ENCODE results near the gene DERL2. TPM values are rescaled to one million over a fixed set of nuclear protein-coding genes. Genes with fewer than 3 reads are reported as not detected.

DERL2 gene
- total and polyA plus RNA-seq, 2 of the 4 experiments (the other 2 are of a cell fraction) = 27.4 to 44.2 TPM

GRCh38 chr17:5437721-5438317, 48.2 kb downstream of the DERL2 start:
- WGBS, 2 experiments (ENCODE audit: extremely low coverage in 2 of 2, insufficient read length in 1 of 2) = no CpG with 5 or more reads among the region's 5 CpGs
- no peak overlapping the region for H3K14ac ChIP-seq (replicated peaks; ENCODE audit: low read depth, low read length)
- H2BK20ac ChIP-seq (ENCODE audit: low read depth, low read length) = no peak overlapping the region
- peak overlapping the region; percentile 5 for H2BK5ac ChIP-seq (ENCODE audit: low read depth, low read length, poor library complexity, severe bottlenecking)
- H2AFZ ChIP-seq (replicated peaks; ENCODE audit: low read length, poor library complexity) = no peak overlapping the region
- BruUV-seq (replicated peaks) = no TSS peak
- peak overlapping the region; percentile 82 for H3K4me3 ChIP-seq (ENCODE audit: insufficient read depth, low read depth, low read length)
- no peak overlapping the region for H4K5ac ChIP-seq (ENCODE audit: low read depth, low read length)
- dilution Hi-C loops (cut with HindIII; ENCODE audit: low sequenced_read_pairs, unreplicated experiment) = no loop called here
- H3K9ac ChIP-seq (ENCODE audit: low read depth, low read length) = peak overlapping the region; percentile 89
- no peak overlapping the region for H2AK5ac ChIP-seq (ENCODE audit: low read depth, low read length)
- in situ Hi-C loops (cut with MboI; ENCODE audit: low sequenced_read_pairs) = no loop called here
- intact Hi-C loops (cut with micrococcal nuclease) = no loop called here
- peak overlapping the region; percentile 38 for H2AK9ac ChIP-seq (replicated peaks; ENCODE audit: low read depth, low read length, poor library complexity)
- peaks cover 36% of the 10 kb centered on the region for H3K36me3 ChIP-seq (ENCODE audit: control insufficient read depth, insufficient read depth, low read length)
- H3K79me1 ChIP-seq (ENCODE audit: low read depth in 1 of 2, low read length in 2 of 2) = peaks cover 22 to 61% of the 10 kb centered on the region in 2 experiments
- peak overlapping the region; percentile 84 for H3K4me2 ChIP-seq (ENCODE audit: low read depth, low read length)
- no peak overlapping the region for H3K18ac ChIP-seq (ENCODE audit: low read depth, low read length)
- ChIA-PET POLR2A (ENCODE audit: unreplicated experiment) (no interaction called here), CTCF (interaction anchor here (1.3 kb wide), 1 partner anchor 32 kb away, joined by 4 read pairs; no protein-coding TSS in a partner anchor)
- ATAC-seq (ENCODE audit: low read depth) (no peak), DNase-seq (peak; percentile 37)
- no peak overlapping the region for H3K4ac ChIP-seq (ENCODE audit: low read depth, low read length)
- H3K27me3 ChIP-seq (ENCODE audit: control insufficient read depth, insufficient read depth, low read length) = no peaks in the 10 kb centered on the region
- peaks cover 3% of the 10 kb centered on the region; the same call in 1 of the 2 replicates for H3K9me1 ChIP-seq (ENCODE audit: insufficient read depth, low read length)
- H3K23ac ChIP-seq (ENCODE audit: low read depth, low read length) = peak overlapping the region; percentile 83; the same call in 1 of the 2 replicates
- TF ChIP-seq MAZ (IDR thresholded peaks at IDR 0.05; ENCODE audit: borderline replicate concordance, low read depth, low read length) (no peak), CTCF (conservative IDR thresholded peaks at IDR 0.05; ENCODE audit: low read depth, low read length) (no peak), NFE2L2 (IDR thresholded peaks at IDR 0.05; ENCODE audit: low read depth, low read length) (no peak), SMC3 (IDR thresholded peaks at IDR 0.05; ENCODE audit: low read depth, low read length) (no peak), RFX5 (IDR thresholded peaks at IDR 0.05; ENCODE audit: low read depth, low read length) (no peak), RAD21 (IDR thresholded peaks at IDR 0.05; ENCODE audit: low read length) (no peak), MXI1 (IDR thresholded peaks at IDR 0.05; ENCODE audit: borderline replicate concordance, low read depth, low read length) (no peak), MAFK (IDR thresholded peaks at IDR 0.05; ENCODE audit: low read depth, low read length) (no peak), CEBPB (IDR thresholded peaks at IDR 0.05; ENCODE audit: low read depth, low read length) (no peak), BHLHE40 (IDR thresholded peaks at IDR 0.05; ENCODE audit: low read depth, low read length) (no peak), RCOR1 (IDR thresholded peaks at IDR 0.05; ENCODE audit: insufficient replicate concordance, low read length) (no peak), CHD1 (IDR thresholded peaks at IDR 0.05; ENCODE audit: low read depth, low read length) (no peak), FOS (IDR thresholded peaks at IDR 0.05; ENCODE audit: low read depth, low read length) (no peak), POLR2A (IDR thresholded peaks at IDR 0.05; ENCODE audit: low read depth, low read length) (no peak)
- TF ChIP-seq, protein P1, sequence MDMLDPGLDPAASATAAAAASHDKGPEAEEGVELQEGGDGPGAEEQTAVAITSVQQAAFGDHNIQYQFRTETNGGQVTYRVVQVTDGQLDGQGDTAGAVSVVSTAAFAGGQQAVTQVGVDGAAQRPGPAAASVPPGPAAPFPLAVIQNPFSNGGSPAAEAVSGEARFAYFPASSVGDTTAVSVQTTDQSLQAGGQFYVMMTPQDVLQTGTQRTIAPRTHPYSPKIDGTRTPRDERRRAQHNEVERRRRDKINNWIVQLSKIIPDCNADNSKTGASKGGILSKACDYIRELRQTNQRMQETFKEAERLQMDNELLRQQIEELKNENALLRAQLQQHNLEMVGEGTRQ (IDR thresholded peaks at IDR 0.05; ENCODE audit: low read depth, low read length) = no peak
- peak overlapping the region in 1 of 2 experiments; percentile 58; a peak in 1 of 4 replicates for H4K8ac ChIP-seq (ENCODE audit: low read depth in 2 of 2, low read length in 2 of 2)
- no peak overlapping the region for H2BK120ac ChIP-seq (ENCODE audit: low read depth, low read length)
- H4K20me1 ChIP-seq (ENCODE audit: insufficient read depth, low read length) = peaks cover 11% of the 10 kb centered on the region
- H3K27ac ChIP-seq (ENCODE audit: insufficient read depth, low read length) = peak overlapping the region; percentile 53; the same call in 1 of the 2 replicates
- H3K4me1 ChIP-seq (ENCODE audit: control insufficient read depth, insufficient read depth, low read length) = peaks cover 7% of the 10 kb centered on the region
- H3K9me3 ChIP-seq (ENCODE audit: control insufficient read depth, insufficient read depth, low read length) = no peaks in the 10 kb centered on the region
- peak overlapping the region; percentile 50; the same call in 1 of the 2 replicates for H3K56ac ChIP-seq (ENCODE audit: extremely low read depth, insufficient read depth, low read length)
- H4K91ac ChIP-seq (ENCODE audit: insufficient read depth, low read depth, low read length) = no peak overlapping the region
- H2BK15ac ChIP-seq (ENCODE audit: low read depth, low read length) = no peak overlapping the region

All from IMR-90 (cell line).